ENCODE measurements around the gene ANO5.

ANO5 gene, protein sequence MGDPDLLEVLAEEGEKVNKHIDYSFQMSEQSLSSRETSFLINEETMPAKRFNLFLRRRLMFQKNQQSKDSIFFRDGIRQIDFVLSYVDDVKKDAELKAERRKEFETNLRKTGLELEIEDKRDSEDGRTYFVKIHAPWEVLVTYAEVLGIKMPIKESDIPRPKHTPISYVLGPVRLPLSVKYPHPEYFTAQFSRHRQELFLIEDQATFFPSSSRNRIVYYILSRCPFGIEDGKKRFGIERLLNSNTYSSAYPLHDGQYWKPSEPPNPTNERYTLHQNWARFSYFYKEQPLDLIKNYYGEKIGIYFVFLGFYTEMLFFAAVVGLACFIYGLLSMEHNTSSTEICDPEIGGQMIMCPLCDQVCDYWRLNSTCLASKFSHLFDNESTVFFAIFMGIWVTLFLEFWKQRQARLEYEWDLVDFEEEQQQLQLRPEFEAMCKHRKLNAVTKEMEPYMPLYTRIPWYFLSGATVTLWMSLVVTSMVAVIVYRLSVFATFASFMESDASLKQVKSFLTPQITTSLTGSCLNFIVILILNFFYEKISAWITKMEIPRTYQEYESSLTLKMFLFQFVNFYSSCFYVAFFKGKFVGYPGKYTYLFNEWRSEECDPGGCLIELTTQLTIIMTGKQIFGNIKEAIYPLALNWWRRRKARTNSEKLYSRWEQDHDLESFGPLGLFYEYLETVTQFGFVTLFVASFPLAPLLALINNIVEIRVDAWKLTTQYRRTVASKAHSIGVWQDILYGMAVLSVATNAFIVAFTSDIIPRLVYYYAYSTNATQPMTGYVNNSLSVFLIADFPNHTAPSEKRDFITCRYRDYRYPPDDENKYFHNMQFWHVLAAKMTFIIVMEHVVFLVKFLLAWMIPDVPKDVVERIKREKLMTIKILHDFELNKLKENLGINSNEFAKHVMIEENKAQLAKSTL

DNA sequence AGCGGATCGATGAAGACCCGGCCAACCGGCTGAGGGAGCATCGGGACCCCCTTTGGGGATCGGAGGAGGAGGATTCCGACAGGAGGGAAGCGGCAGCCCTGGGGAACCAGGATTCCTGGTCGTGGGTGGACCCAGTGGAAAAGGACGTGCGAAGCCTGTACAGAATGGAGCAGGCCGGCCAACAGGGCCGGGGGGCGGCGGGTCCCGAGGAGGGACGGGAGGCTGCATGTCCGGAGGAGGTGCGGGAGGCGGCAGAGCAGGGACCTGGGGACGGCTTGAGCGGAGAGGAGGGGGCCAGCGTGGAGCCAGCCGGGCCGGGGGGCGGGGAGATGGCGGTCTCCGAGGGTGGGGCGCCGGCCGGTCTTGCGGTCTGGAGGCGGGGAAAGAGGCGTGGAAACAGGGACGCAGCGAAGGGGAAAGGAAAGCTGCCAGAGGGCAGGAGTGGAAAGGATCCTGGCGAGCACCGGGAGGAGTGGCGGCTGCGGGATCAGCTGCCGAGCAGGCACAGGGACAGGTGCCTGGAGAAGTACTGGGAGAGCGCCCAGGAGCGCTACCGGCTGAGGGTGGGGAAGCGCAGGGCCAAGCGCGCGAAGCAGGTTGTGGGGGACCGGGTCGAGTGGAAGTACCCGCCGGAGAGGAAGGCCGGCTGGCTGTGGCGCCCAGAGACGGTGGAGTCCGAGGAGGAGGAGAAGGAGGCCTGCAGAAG lies at the start of gene ANO5:
Gene ANO5, plus strand, starts transcription at position 444 of the 706 bp plus-strand sequence. CDS start 408 bp downstream, outside the sequence.
- peak; percentile 72 for DNase-seq

DNA sequence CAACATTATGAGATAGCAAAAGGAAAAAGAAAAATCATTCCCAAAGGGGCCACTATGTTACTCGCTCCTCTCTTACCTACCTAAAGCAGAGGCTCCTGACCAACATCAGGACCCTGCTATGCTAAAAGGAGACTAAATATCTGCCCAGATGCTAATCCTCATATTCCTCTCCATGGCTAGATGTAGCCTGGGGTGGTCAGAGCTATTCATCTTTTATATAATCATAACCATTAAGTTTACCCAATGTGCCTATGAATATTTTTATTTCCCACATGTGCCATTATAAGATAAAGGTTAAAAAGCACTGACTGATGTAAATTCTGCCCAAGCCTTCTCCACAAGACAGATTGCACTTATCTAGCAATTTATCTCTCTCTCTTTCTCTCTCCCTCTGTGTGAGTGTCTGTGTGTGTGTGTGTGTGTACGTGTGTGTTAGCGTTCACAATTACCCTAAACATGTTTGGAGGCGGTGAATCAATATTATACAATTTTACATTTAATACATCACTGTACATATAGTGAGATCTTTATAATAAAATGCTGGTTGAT lies 41.2 kb upstream of the ANO5 start:
- DNase-seq = no peak

- no peak for DNase-seq
These were observed 35.4 kb upstream of the ANO5 start for GRCh38 chr11:22157531-22157930.

GRCh38 chr11:22161489-22161888 lies 31.4 kb upstream of the ANO5 start:
- DNase-seq = no peak

- no peak for DNase-seq
These were observed 30.1 kb upstream of the ANO5 start for GRCh38 chr11:22162756-22163155.

DNA sequence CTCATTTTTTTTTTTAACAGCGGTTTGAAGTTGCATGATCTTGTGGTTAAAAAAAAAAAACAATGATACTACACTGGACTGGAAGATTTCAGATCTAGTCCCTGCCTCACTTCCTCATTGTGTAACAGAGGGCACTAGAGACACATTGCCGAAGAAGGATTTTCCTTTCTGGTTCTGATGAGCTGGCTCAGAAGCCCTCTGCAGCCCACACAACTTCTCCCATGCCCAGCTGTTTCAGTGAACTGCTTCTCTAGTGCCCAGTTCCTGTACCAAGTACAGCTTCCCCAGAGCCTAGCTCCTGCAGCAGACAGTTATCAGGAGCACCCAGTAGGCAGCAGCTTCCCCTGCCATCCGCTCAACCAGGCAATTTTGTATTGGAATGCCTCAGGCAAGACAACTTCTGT lies 29.5 kb upstream of the ANO5 start:
- no peak for DNase-seq

DNA sequence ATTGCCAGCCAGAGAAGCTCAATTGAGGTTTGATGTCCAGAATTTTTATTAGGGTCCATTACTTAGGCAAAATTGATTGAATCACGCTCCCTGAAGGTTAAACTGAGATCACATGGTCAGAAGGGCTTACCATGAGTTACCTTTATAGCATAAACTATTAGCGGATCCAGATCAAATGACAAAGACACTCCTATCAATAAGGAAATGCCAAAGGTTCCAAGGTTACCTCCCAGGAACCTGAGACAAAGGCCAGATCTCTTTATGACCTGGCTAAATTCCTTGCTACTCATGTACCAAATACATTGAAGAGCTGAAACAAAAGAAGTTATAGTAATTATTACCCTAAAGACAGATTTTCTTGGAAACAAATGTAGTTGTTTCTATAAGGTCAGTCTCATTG lies 27.8 kb upstream of the ANO5 start:
- no peak for DNase-seq

- DNase-seq = no peak
These were observed 26.9 kb upstream of the ANO5 start for GRCh38 chr11:22165759-22166513.

GRCh38 chr11:22169833-22170232 lies 23.1 kb upstream of the ANO5 start:
- DNase-seq = peak; percentile 56

GRCh38 chr11:22173532-22173931 lies 19.4 kb upstream of the ANO5 start:
- no peak for DNase-seq

DNA sequence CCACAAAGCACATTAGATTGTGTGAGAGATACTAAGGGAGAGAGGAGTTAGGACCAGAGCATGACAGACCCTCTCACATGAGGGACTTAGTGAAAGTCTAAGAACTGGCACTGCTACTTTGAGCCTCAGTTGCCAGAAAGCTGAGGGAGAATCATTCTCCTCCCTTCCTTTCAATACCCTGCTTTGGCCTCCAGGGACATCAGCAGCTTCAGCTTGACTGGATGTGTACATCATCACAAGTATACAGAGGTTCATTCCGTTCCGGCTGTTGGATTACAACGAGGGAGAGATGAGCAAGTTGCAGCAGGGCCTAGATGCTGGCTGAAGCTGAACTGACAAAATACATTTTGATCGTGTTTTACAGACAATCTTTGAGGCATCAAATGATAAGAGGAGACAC lies 15.7 kb upstream of the ANO5 start:
- no peak for DNase-seq

- DNase-seq = no peak
These were observed 13.3 kb upstream of the ANO5 start for GRCh38 chr11:22179626-22180025.

GRCh38 chr11:22180131-22180530 lies 12.8 kb upstream of the ANO5 start:
- no peak for DNase-seq

GRCh38 chr11:22189660-22190059 lies 3.2 kb upstream of the ANO5 start:
- DNase-seq = no peak

DNA sequence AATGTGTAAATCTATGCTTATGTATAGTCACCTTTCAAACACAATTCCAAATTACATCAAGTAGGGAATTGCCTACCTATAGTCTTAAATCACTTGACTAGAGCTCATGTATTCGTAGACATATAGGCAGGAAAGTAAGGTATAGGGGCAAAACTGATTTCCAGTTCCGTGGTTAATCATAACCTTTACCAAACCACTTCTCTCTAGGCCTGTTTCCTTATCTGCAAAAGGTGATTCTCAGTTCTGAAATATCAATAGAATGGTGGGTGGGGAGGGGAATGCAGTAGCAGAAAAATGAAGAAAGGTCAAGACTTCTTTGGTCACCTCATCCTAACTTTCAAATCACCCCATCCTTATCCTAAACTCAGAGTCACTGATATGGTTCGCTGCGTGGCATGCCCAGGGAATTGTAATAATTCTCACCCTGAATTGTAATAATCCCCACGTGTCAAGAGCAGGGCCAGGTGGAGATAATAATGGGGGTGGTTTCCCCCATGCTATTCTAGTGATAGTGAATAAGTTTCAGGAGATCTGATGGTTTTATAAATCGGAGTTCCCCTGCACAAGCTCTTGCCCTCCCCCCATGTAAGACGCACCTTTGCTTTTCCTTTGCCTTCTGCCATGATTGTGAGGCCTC lies 1.9 kb upstream of the ANO5 start:
- DNase-seq = no peak

GRCh38 chr11:22192289-22192641 lies 620 bp upstream of the ANO5 start:
- DNase-seq = peak; percentile 44

DNA sequence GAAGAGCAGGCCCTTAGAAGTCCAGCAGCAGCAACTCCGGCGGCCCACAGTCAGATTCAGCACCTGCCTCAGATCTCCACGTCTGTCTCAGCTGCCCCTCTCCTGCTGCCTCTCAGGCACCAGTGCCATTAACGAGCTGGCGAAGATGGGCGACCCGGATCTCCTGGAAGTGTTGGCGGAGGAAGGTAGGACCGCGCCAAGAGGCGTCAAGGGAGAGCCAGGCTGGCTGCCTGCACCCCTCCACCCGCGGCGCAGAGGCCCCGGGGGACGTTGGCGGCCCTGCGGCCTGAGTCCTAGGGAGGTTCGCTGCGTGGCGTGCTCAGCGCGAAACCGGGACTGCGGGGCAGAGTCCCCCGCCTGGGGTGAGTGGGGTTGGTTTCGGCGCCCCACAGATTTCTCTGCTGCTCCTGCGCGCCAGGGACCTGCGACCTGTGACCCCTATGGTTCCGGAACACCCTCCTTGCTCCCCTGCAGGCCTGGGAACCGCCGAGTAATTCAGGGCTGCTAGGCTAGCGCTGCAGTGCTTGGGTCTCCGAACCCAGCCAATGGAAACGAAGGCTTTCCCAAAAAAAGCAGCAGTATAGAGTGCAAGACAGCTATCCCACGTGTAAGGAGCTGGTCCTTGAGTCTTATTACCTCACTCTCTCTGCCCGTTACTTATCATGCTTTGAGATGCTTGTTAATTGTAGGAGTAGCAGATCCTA lies 615 bp downstream of the ANO5 start:
- peak; percentile 68 for DNase-seq

GRCh38 chr11:22194306-22194705 lies 1.4 kb downstream of the ANO5 start:
- DNase-seq = peak; percentile 25

- no peak for DNase-seq
These were observed 2.0 kb downstream of the ANO5 start for GRCh38 chr11:22194907-22195306.

GRCh38 chr11:22197139-22198005 lies 4.5 kb downstream of the ANO5 start:
- no peak for DNase-seq
